NK-92 (cell line): ENCODE results near the gene PPP2R3A.

ENCODE experiments used
- DNase-seq: peaks from one replicate; lab custom pipeline; 2025; ENCODE audit not compliant: unreplicated experiment; lab: John Stamatoyannopoulos, UW

The PPP2R3A gene

GRCh38 chr3:135966962-135967274 is 1.4 kb downstream of the PPP2R3A start:
- no peak for DNase-seq

GRCh38 chr3:135967867-135968266 is 2.3 kb downstream of the PPP2R3A start:
- no peak for DNase-seq

- no peak for DNase-seq
These were observed 5.1 kb downstream of the PPP2R3A start for GRCh38 chr3:135970506-135971116.

DNA sequence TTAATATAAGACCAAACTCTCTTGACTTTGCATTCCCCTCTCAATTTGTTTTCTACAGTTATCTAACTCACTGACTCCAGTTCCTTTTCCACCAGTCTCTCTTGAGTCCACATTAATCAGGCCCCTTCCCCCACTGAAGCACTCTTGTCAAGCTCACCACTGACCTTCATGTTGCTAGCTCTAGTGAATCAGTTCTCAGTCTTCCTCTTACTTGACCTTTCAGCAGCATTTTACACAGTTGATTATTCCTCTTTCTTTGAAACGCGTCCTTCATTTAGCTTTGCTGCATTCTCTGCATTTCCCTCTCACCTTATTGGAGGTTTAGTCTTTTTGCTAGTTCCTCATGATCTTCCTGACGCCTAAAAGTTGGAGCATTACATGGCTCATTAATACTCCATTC is 8.3 kb downstream of the PPP2R3A start:
- no peak for DNase-seq

DNA sequence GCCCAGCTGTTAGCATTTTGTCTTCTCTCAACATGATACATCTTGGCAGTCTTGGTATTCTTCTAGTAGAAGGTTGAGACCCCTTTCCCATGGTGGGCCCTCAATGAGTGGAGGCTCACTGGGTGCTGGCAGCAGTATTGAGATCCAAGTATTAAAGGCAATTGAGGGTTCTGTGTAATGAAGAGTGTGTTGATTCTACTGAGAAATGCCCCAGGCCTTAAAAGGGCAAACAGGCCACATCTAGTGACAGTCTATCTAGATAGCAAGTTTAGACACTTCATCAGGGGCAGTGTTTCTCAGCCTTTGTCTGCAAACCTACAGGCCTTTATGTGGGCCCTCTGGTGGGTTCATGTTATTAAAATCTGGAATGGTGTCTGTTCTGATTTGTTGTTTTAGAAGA is 9.5 kb downstream of the PPP2R3A start:
- DNase-seq: no peak

DNA sequence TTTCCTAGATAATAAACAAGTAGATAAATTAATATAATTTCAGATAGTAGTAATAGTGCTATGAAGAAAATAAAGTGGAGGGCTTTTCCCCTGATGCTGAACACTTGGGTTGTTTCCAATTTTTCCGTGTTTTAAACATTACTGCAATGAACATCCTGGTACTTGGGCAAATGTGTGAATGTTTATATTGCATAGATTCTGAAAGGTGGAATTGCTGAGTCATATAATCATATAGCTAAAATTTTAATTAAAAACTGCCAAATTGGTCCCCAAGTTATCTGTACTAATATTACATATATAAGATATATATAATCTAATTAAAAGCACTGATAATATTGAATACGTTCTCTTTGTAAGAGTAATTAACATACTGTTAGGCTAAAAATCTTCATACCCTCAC is 10.0 kb downstream of the PPP2R3A start:
- no peak for DNase-seq

DNA sequence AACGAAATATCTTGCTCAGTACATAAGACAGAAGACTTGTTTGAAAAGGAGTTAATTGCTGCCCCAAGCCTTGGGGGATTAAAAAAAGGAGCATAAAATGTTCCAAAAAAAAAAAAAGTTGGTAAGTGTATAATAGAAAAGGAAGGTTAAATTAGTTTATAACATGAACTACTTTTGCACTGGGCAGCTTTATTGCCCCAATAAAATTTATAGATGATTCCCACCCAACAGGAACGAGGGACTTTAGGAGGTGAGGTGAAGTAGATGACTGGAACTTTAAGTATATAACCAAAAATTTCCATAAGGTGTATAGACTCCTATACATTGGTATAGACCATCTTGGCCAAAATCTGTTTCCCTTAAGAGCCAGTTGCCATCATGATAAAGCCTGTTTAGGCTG is 14.8 kb downstream of the PPP2R3A start:
- no peak for DNase-seq

GRCh38 chr3:135981701-135982403 is 16.3 kb downstream of the PPP2R3A start:
- DNase-seq: no peak

GRCh38 chr3:135982404-135982761 is 16.9 kb downstream of the PPP2R3A start:
- no peak for DNase-seq

- DNase-seq: no peak
These were observed 17.5 kb downstream of the PPP2R3A start for GRCh38 chr3:135982922-135983581.

DNA sequence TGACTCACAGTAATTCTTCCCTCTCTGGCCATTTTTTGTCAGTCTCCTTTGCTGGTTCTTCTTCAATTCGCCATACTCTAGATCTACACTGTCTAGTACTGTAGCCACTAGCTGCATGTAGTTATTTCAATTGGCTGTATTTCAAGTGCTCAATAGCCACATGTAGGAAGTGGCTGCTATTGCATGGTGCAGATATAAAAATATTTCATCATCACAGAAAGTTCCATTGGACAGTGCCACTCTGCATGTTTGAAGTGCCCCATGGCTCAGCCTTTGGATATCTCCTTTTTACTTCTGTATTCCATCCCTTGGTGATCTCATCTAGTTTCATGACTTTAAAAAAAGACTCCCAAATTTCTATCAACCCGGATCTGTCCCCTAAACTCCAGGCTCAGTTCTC is 22.1 kb downstream of the PPP2R3A start:
- no peak for DNase-seq

DNA sequence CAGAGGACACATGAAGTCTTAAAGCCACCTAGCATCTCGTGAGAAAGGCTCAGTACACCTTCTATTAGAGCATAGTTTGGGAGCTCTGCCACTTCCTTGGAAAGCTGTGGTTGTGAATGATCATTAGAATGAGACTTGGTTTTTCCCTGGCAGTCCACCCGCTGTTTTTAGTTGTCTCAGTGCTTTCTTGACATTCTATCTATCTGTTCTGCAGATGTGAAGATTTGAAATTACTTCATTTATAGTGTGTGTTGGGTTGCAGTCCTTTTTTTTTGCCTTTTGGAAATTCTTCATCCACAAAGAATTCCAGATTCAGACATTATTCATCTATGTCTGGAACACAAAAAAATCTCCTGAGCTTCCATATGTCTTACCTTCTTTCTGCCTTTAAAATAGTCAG is 23.7 kb downstream of the PPP2R3A start:
- DNase-seq: no peak

DNA sequence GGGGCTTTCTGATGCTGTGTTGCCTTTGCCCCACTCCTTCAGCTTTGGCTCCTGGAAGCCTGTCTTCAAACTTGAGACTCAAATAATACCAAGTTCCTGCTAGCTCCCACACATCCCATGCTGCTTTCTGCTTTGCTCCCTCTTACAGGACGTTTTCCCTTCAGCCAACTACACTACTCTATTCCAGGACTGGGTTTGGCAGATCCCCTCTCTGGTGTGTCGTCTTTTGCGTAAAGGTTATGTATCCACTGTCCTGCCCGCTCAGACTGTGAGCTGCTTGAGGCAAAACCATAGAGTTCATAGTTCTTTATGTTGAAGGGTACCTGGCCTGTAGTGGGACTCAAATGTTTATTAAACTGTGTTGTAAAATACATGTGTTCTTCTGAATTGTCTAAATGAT is 25.4 kb downstream of the PPP2R3A start:
- DNase-seq: no peak

- no peak for DNase-seq
These were observed 26.1 kb downstream of the PPP2R3A start for GRCh38 chr3:135991621-135992020.

- DNase-seq: no peak
These were observed 26.5 kb downstream of the PPP2R3A start for GRCh38 chr3:135992072-135992471.

GRCh38 chr3:135994708-135995337 is 29.3 kb downstream of the PPP2R3A start:
- DNase-seq: no peak

GRCh38 chr3:135995766-135996165 is 30.2 kb downstream of the PPP2R3A start:
- DNase-seq: no peak

- DNase-seq: no peak
These were observed 32.2 kb downstream of the PPP2R3A start for GRCh38 chr3:135997554-135998320.

DNA sequence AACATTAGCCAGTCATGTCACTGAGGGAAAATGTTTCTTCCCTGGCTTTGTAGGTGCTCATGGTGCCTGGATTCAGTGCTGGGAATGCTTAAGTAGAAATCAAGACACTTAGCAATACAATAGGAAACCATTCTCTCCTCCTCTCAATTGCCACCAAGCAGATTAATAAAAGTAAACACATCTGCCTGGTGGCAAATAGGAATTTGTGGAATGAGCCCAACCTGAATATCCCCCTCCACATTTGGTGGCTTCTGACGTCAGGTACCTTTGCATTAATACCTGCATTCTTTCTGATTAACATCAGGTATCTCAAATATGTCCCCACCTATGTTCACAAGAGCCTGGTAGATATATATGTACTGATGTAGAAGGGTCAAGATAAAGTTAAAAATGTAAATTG is 42.7 kb downstream of the PPP2R3A start:
- no peak for DNase-seq

GRCh38 chr3:136008732-136009470 is 43.4 kb downstream of the PPP2R3A start:
- no peak for DNase-seq

GRCh38 chr3:136018876-136019275 is 53.3 kb downstream of the PPP2R3A start:
- DNase-seq: no peak
